SJCRH30 (cell line): ENCODE data around the gene APBB2. TPM values are rescaled to one million over a fixed set of nuclear protein-coding genes. Genes with fewer than 3 reads are reported as not detected.
A peak's percentile ranks its signal among the peaks of the same experiment; 100 is the strongest.

Source experiments
- DNase-seq, 2 experiments: peaks; one replicate each; pipeline ENCODE4 v3.0.0-alpha.2; 2015 to 2020
- H3K27ac ChIP-seq: fragments of 250-450 bp; sonication (Bioruptor Pico); 2 replicates; pipeline ENCODE4 v1.5.1; 2020; ENCODE audit warnings: mild to moderate bottlenecking, moderate library complexity
- H3K27me3 ChIP-seq: fragments of 250-450 bp; sonication (Bioruptor Pico); 2 replicates; pipeline ENCODE4 v1.5.1; 2020; ENCODE audit warnings: mild to moderate bottlenecking, moderate library complexity
- H3K36me3 ChIP-seq: fragments of 250-450 bp; sonication (Bioruptor Pico); 2 replicates; pipeline ENCODE4 v1.5.1; 2020; ENCODE audit warnings: mild to moderate bottlenecking, moderate library complexity
- H3K4me1 ChIP-seq: fragments of 250-450 bp; sonication (Bioruptor Pico); 2 replicates; pipeline ENCODE4 v1.5.1; 2020; ENCODE audit warnings: mild to moderate bottlenecking, moderate library complexity
- H3K4me3 ChIP-seq: fragments of 250-450 bp; sonication (Bioruptor Pico); 2 replicates; pipeline ENCODE4 v1.5.1; 2020; ENCODE audit warnings: mild to moderate bottlenecking, moderate library complexity
- H3K9me3 ChIP-seq: fragments of 250-450 bp; sonication (Bioruptor Pico); replicated peaks from 2 replicates; pipeline ENCODE4 v1.5.1; 2020; ENCODE audit warnings: mild to moderate bottlenecking, moderate library complexity
- total RNA-seq: library from RNA; depleted of rRNA; stranded (reverse); fragments of >200 nt; shearing (Covaris generic); gene quantifications from 2 replicates; pipeline ENCODE4 v1.2.3, GENCODE V29; 2014

The APBB2 gene
- total RNA-seq, 1 experiment from 2014 or later = 89.7 TPM

GRCh38 chr4:41169256-41169800, 45.0 kb downstream of the APBB2 start:
- H3K4me3 ChIP-seq = no peak overlapping the region
- H3K4me1 ChIP-seq = peaks cover 5% of the 10 kb centered on the region; the same call in 1 of the 2 replicates
- H3K27ac ChIP-seq = no peak overlapping the region
- DNase-seq = no peak
- no peaks in the 10 kb centered on the region for H3K36me3 ChIP-seq
- no peaks in the 10 kb centered on the region for H3K27me3 ChIP-seq
- peaks cover 2% of the 10 kb centered on the region; the same call in 1 of the 2 replicates for H3K9me3 ChIP-seq

- Histone ChIP-seq H3K4me3 (no peak overlapping the region), H3K27ac (no peak overlapping the region), H3K36me3 (no peaks in the 10 kb centered on the region), H3K4me1 (peaks cover 8% of the 10 kb centered on the region; the same call in 1 of the 2 replicates), H3K9me3 (peaks cover 2% of the 10 kb centered on the region; the same call in 1 of the 2 replicates), H3K27me3 (no peaks in the 10 kb centered on the region)
- DNase-seq = no peak
Observed at GRCh38 chr4:41167191-41167590, 47.2 kb downstream of the APBB2 start.

GRCh38 chr4:41164405-41164804, 49.9 kb downstream of the APBB2 start:
- H3K9me3 ChIP-seq = peaks cover 2% of the 10 kb centered on the region; the same call in 1 of the 2 replicates
- no peak overlapping the region for H3K4me3 ChIP-seq
- DNase-seq = no peak
- H3K27me3 ChIP-seq = no peaks in the 10 kb centered on the region
- peaks cover 11% of the 10 kb centered on the region for H3K4me1 ChIP-seq
- H3K36me3 ChIP-seq = no peaks in the 10 kb centered on the region
- no peak overlapping the region for H3K27ac ChIP-seq

GRCh38 chr4:41161355-41161754, 53.0 kb downstream of the APBB2 start:
- DNase-seq = no peak
- Histone ChIP-seq H3K4me1 (peaks cover 15% of the 10 kb centered on the region), H3K36me3 (no peaks in the 10 kb centered on the region), H3K9me3 (no peaks in the 10 kb centered on the region), H3K27me3 (no peaks in the 10 kb centered on the region), H3K27ac (no peak overlapping the region), H3K4me3 (no peak overlapping the region)

GRCh38 chr4:41160856-41161255, 53.5 kb downstream of the APBB2 start:
- Histone ChIP-seq H3K36me3 (no peaks in the 10 kb centered on the region), H3K27me3 (no peaks in the 10 kb centered on the region), H3K4me1 (peaks cover 17% of the 10 kb centered on the region), H3K9me3 (no peaks in the 10 kb centered on the region), H3K4me3 (no peak overlapping the region), H3K27ac (peak overlapping the region; percentile 66)
- DNase-seq = peak; percentile 22 to 46

- Histone ChIP-seq H3K4me1 (peaks cover 24% of the 10 kb centered on the region), H3K27ac (peak overlapping the region; percentile 66), H3K9me3 (no peaks in the 10 kb centered on the region), H3K27me3 (no peaks in the 10 kb centered on the region), H3K36me3 (no peaks in the 10 kb centered on the region), H3K4me3 (no peak overlapping the region)
- DNase-seq = peak; percentile 73 to 74
Observed at GRCh38 chr4:41160012-41160789, 54.1 kb downstream of the APBB2 start.

GRCh38 chr4:41158756-41159155, 55.6 kb downstream of the APBB2 start:
- H3K9me3 ChIP-seq = no peaks in the 10 kb centered on the region
- no peak overlapping the region for H3K4me3 ChIP-seq
- H3K4me1 ChIP-seq = peaks cover 38% of the 10 kb centered on the region
- no peaks in the 10 kb centered on the region for H3K36me3 ChIP-seq
- H3K27me3 ChIP-seq = no peaks in the 10 kb centered on the region
- no peak for DNase-seq
- H3K27ac ChIP-seq = no peak overlapping the region

- peaks cover 38% of the 10 kb centered on the region for H3K4me1 ChIP-seq
- H3K27ac ChIP-seq = no peak overlapping the region
Observed at GRCh38 chr4:41158274-41158673, 56.1 kb downstream of the APBB2 start.

GRCh38 chr4:41157009-41157408, 57.3 kb downstream of the APBB2 start:
- H3K27ac ChIP-seq = no peak overlapping the region
- peak in 1 of 2 experiments; percentile 22 for DNase-seq
- no peaks in the 10 kb centered on the region for H3K27me3 ChIP-seq
- no peaks in the 10 kb centered on the region for H3K36me3 ChIP-seq
- H3K4me1 ChIP-seq = peaks cover 36% of the 10 kb centered on the region
- no peak overlapping the region for H3K4me3 ChIP-seq
- H3K9me3 ChIP-seq = no peaks in the 10 kb centered on the region

More at GRCh38 chr4:41158274-41158673, 56.1 kb downstream of the APBB2 start:
- H3K27me3 ChIP-seq = no peaks in the 10 kb centered on the region
- H3K36me3 ChIP-seq = no peaks in the 10 kb centered on the region
- H3K4me3 ChIP-seq = no peak overlapping the region
- no peak for DNase-seq
- H3K9me3 ChIP-seq = no peaks in the 10 kb centered on the region

GRCh38 chr4:41156574-41156973, 57.8 kb downstream of the APBB2 start:
- DNase-seq = no peak
- no peak overlapping the region; the same call in 1 of the 2 replicates for H3K27ac ChIP-seq
- peaks cover 36% of the 10 kb centered on the region for H3K4me1 ChIP-seq
- no peaks in the 10 kb centered on the region for H3K9me3 ChIP-seq
- no peaks in the 10 kb centered on the region for H3K36me3 ChIP-seq
- no peak overlapping the region for H3K4me3 ChIP-seq
- no peaks in the 10 kb centered on the region for H3K27me3 ChIP-seq

GRCh38 chr4:41155194-41155830, 59.0 kb downstream of the APBB2 start:
- H3K27ac ChIP-seq = peak overlapping the region; percentile 60
- no peaks in the 10 kb centered on the region for H3K9me3 ChIP-seq
- H3K4me3 ChIP-seq = no peak overlapping the region
- H3K27me3 ChIP-seq = no peaks in the 10 kb centered on the region
- peaks cover 31% of the 10 kb centered on the region for H3K4me1 ChIP-seq
- H3K36me3 ChIP-seq = no peaks in the 10 kb centered on the region; the same call in 1 of the 2 replicates
- DNase-seq = peak in 1 of 2 experiments; percentile 37

- DNase-seq = no peak
Observed at GRCh38 chr4:41154814-41155177, 59.5 kb downstream of the APBB2 start.

GRCh38 chr4:41154010-41154813, 60.1 kb downstream of the APBB2 start:
- no peak overlapping the region for H3K27ac ChIP-seq
- no peaks in the 10 kb centered on the region; the same call in 1 of the 2 replicates for H3K36me3 ChIP-seq
- DNase-seq = peak in 1 of 2 experiments; percentile 26
- no peak overlapping the region for H3K4me3 ChIP-seq
- peaks cover 25% of the 10 kb centered on the region for H3K4me1 ChIP-seq
- H3K27me3 ChIP-seq = no peaks in the 10 kb centered on the region
- no peaks in the 10 kb centered on the region for H3K9me3 ChIP-seq

More at GRCh38 chr4:41154814-41155177, 59.5 kb downstream of the APBB2 start:
- H3K27ac ChIP-seq = peak overlapping the region; percentile 60
- H3K9me3 ChIP-seq = no peaks in the 10 kb centered on the region
- no peaks in the 10 kb centered on the region; the same call in 1 of the 2 replicates for H3K36me3 ChIP-seq
- H3K27me3 ChIP-seq = no peaks in the 10 kb centered on the region
- no peak overlapping the region for H3K4me3 ChIP-seq
- H3K4me1 ChIP-seq = peaks cover 29% of the 10 kb centered on the region

- no peak overlapping the region for H3K27ac ChIP-seq
- DNase-seq = no peak
- no peaks in the 10 kb centered on the region for H3K27me3 ChIP-seq
- H3K4me3 ChIP-seq = no peak overlapping the region
- peaks cover 32% of the 10 kb centered on the region for H3K4me1 ChIP-seq
- no peaks in the 10 kb centered on the region; the same call in 1 of the 2 replicates for H3K36me3 ChIP-seq
- no peaks in the 10 kb centered on the region for H3K9me3 ChIP-seq
Observed at GRCh38 chr4:41150401-41150800, 63.9 kb downstream of the APBB2 start.
